Activated T-cell treated with anti-CD3 and anti-CD28 coated beads, Interleukin-2, amount 50 U/mL, for 24 hours (primary cell): ENCODE measurements around the gene C1orf115.
"Not testable (repeated sequence)": the region's sequence is repeated elsewhere in the genome, so short reads cannot be mapped to it uniquely, and the experiment has no call there.

Experiments
- DNase-seq: peaks from one replicate; pipeline ENCODE4 v3.0.0-alpha.2; 2020
- H3K27ac Mint-ChIP-seq: 2 replicates; pipeline ENCODE4 v1.8.0; 2020; ENCODE audit warnings: mild to moderate bottlenecking, mixed read lengths
- H3K27me3 Mint-ChIP-seq: 2 replicates; pipeline ENCODE4 v1.8.0; 2020; ENCODE audit warnings: mixed read lengths
- H3K36me3 Mint-ChIP-seq: 2 replicates; pipeline ENCODE4 v1.8.0; 2020; ENCODE audit warnings: low read depth, mixed read lengths
- H3K4me1 Mint-ChIP-seq: 2 replicates; pipeline ENCODE4 v1.8.0; 2020; ENCODE audit warnings: low read depth, mixed read lengths
- H3K4me3 Mint-ChIP-seq: 2 replicates; pipeline ENCODE4 v1.8.0; 2020; ENCODE audit warnings: mild to moderate bottlenecking, moderate library complexity, mixed read lengths
- H3K9me3 Mint-ChIP-seq: 2 replicates; pipeline ENCODE4 v1.8.0; 2020; ENCODE audit warnings: mixed read lengths

The C1orf115 gene

GRCh38 chr1:220690140-220691052 is at the start of gene C1orf115:
TSS of gene C1orf115 (plus strand) at chr1:220690363. CDS start at chr1:220690403, 40 bp downstream.
- peaks cover 26% of the 10 kb centered on the region for H3K27me3 Mint-ChIP-seq
- peak; percentile 87 for DNase-seq
- no peaks in the 10 kb centered on the region for H3K9me3 Mint-ChIP-seq
- H3K4me1 Mint-ChIP-seq, result peaks cover 9% of the 10 kb centered on the region
- H3K27ac Mint-ChIP-seq, result peak within 1 kb of the TSS; percentile 55
- no peaks in the 10 kb centered on the region for H3K36me3 Mint-ChIP-seq
- H3K4me3 Mint-ChIP-seq, result peak within 1 kb of the TSS; percentile 80

GRCh38 chr1:220642285-220642684 is 47.9 kb upstream of the C1orf115 start:
- Mint-ChIP-seq H3K4me1 (no peaks in the 10 kb centered on the region), H3K4me3 (no peak overlapping the region), H3K27me3 (peaks cover 17% of the 10 kb centered on the region), H3K9me3 (no peaks in the 10 kb centered on the region), H3K27ac (no peak overlapping the region), H3K36me3 (no peaks in the 10 kb centered on the region)
- no peak for DNase-seq

- Mint-ChIP-seq H3K9me3 (no peaks in the 10 kb centered on the region), H3K27ac (no peak overlapping the region), H3K4me1 (no peaks in the 10 kb centered on the region), H3K4me3 (no peak overlapping the region), H3K27me3 (peaks cover 6% of the 10 kb centered on the region), H3K36me3 (no peaks in the 10 kb centered on the region)
- no peak for DNase-seq
These were observed 37.2 kb upstream of the C1orf115 start for GRCh38 chr1:220652995-220653394.

- H3K9me3 Mint-ChIP-seq, result no peaks in the 10 kb centered on the region
- H3K4me1 Mint-ChIP-seq, result no peaks in the 10 kb centered on the region
- peaks cover 13% of the 10 kb centered on the region for H3K27me3 Mint-ChIP-seq
- no peak overlapping the region for H3K27ac Mint-ChIP-seq
- H3K36me3 Mint-ChIP-seq, result no peaks in the 10 kb centered on the region
- no peak for DNase-seq
- no peak overlapping the region for H3K4me3 Mint-ChIP-seq
These were observed 34.7 kb upstream of the C1orf115 start for GRCh38 chr1:220655509-220655908.

- Mint-ChIP-seq H3K27me3 (peaks cover 19% of the 10 kb centered on the region), H3K27ac (no peak overlapping the region), H3K9me3 (no peaks in the 10 kb centered on the region), H3K36me3 (no peaks in the 10 kb centered on the region), H3K4me1 (no peaks in the 10 kb centered on the region), H3K4me3 (no peak overlapping the region)
- no peak for DNase-seq
These were observed 34.0 kb upstream of the C1orf115 start for GRCh38 chr1:220655961-220656740.

GRCh38 chr1:220666349-220666748 is 23.8 kb upstream of the C1orf115 start:
- DNase-seq, result no peak

GRCh38 chr1:220669005-220669404 is 21.2 kb upstream of the C1orf115 start:
- Mint-ChIP-seq H3K27me3 (peaks cover 16% of the 10 kb centered on the region), H3K27ac (no peak overlapping the region), H3K36me3 (no peaks in the 10 kb centered on the region), H3K4me1 (no peaks in the 10 kb centered on the region), H3K4me3 (no peak overlapping the region), H3K9me3 (peaks cover 12% of the 10 kb centered on the region)
- DNase-seq, result no peak

More at GRCh38 chr1:220666349-220666748, 23.8 kb upstream of the C1orf115 start:
- Mint-ChIP-seq H3K9me3 (peaks cover 12% of the 10 kb centered on the region), H3K36me3 (no peaks in the 10 kb centered on the region), H3K27me3 (peaks cover 28% of the 10 kb centered on the region), H3K27ac (no peak overlapping the region), H3K4me3 (no peak overlapping the region), H3K4me1 (no peaks in the 10 kb centered on the region)

- H3K9me3 Mint-ChIP-seq, result peaks cover 12% of the 10 kb centered on the region
- DNase-seq, result no peak
- H3K36me3 Mint-ChIP-seq, result no peaks in the 10 kb centered on the region
- no peak overlapping the region for H3K4me3 Mint-ChIP-seq
- no peak overlapping the region for H3K27ac Mint-ChIP-seq
- peaks cover 11% of the 10 kb centered on the region for H3K27me3 Mint-ChIP-seq
- no peaks in the 10 kb centered on the region for H3K4me1 Mint-ChIP-seq
These were observed 19.8 kb upstream of the C1orf115 start for GRCh38 chr1:220670365-220670764.

- H3K4me1 Mint-ChIP-seq, result no peaks in the 10 kb centered on the region
- H3K27ac Mint-ChIP-seq, result no peak overlapping the region
- no peak overlapping the region for H3K4me3 Mint-ChIP-seq
- peaks cover 11% of the 10 kb centered on the region for H3K9me3 Mint-ChIP-seq
- H3K27me3 Mint-ChIP-seq, result peaks cover 3% of the 10 kb centered on the region
- no peak for DNase-seq
- H3K36me3 Mint-ChIP-seq, result no peaks in the 10 kb centered on the region
These were observed 16.2 kb upstream of the C1orf115 start for GRCh38 chr1:220673921-220674320.

- Mint-ChIP-seq H3K27ac (no peak overlapping the region), H3K4me3 (no peak overlapping the region), H3K27me3 (peaks cover 3% of the 10 kb centered on the region), H3K36me3 (no peaks in the 10 kb centered on the region), H3K4me1 (no peaks in the 10 kb centered on the region), H3K9me3 (no peaks in the 10 kb centered on the region)
- no peak for DNase-seq
These were observed 12.9 kb upstream of the C1orf115 start for GRCh38 chr1:220677251-220677650.

GRCh38 chr1:220680085-220680687 is 10.0 kb upstream of the C1orf115 start:
- Mint-ChIP-seq H3K9me3 (no peaks in the 10 kb centered on the region), H3K4me3 (no peak overlapping the region), H3K36me3 (no peaks in the 10 kb centered on the region), H3K27me3 (peaks cover 3% of the 10 kb centered on the region), H3K27ac (no peak overlapping the region), H3K4me1 (no peaks in the 10 kb centered on the region)
- DNase-seq, result no peak

- no peak overlapping the region for H3K27ac Mint-ChIP-seq
- no peaks in the 10 kb centered on the region for H3K36me3 Mint-ChIP-seq
- no peak for DNase-seq
- no peaks in the 10 kb centered on the region for H3K9me3 Mint-ChIP-seq
- H3K27me3 Mint-ChIP-seq, result peaks cover 3% of the 10 kb centered on the region
- H3K4me1 Mint-ChIP-seq, result no peaks in the 10 kb centered on the region
- H3K4me3 Mint-ChIP-seq, result no peak overlapping the region
These were observed 8.8 kb upstream of the C1orf115 start for GRCh38 chr1:220681220-220681880.

GRCh38 chr1:220682901-220683576 is 7.1 kb upstream of the C1orf115 start:
- H3K4me3 Mint-ChIP-seq, result no peak overlapping the region
- DNase-seq, result no peak
- H3K4me1 Mint-ChIP-seq, result no peaks in the 10 kb centered on the region
- H3K27ac Mint-ChIP-seq, result no peak overlapping the region
- H3K9me3 Mint-ChIP-seq, result no peaks in the 10 kb centered on the region
- peaks cover 8% of the 10 kb centered on the region for H3K27me3 Mint-ChIP-seq
- H3K36me3 Mint-ChIP-seq, result no peaks in the 10 kb centered on the region

GRCh38 chr1:220683716-220684115 is 6.4 kb upstream of the C1orf115 start:
- not testable (repeated sequence) for H3K36me3 Mint-ChIP-seq, H3K27me3 Mint-ChIP-seq, H3K9me3 Mint-ChIP-seq, DNase-seq, H3K27ac Mint-ChIP-seq, H3K4me1 Mint-ChIP-seq, H3K4me3 Mint-ChIP-seq
